GM21423 (cell line): ENCODE data around the gene NAV3.

Source experiments
- ATAC-seq: cut with Tn5 transposase; IDR thresholded peaks from one replicate; pipeline ENCODE4 v1.9.1; 2021; ENCODE audit warnings: mild to moderate bottlenecking, moderate library complexity; ENCODE audit not compliant: unreplicated experiment

The NAV3 gene

GRCh38 chr12:78176643-78177042, 345.9 kb downstream of the NAV3 start:
- ATAC-seq, result no peak

- no peak for ATAC-seq
These were observed 346.6 kb downstream of the NAV3 start for GRCh38 chr12:78177298-78177697.

GRCh38 chr12:78179346-78179745, 348.7 kb downstream of the NAV3 start:
- ATAC-seq, result no peak

- ATAC-seq, result no peak
These were observed 351.0 kb downstream of the NAV3 start for GRCh38 chr12:78181544-78182162.

GRCh38 chr12:78183824-78184223, 353.1 kb downstream of the NAV3 start:
- no peak for ATAC-seq

GRCh38 chr12:78185109-78185508, 354.4 kb downstream of the NAV3 start:
- no peak for ATAC-seq

- no peak for ATAC-seq
These were observed 355.0 kb downstream of the NAV3 start for GRCh38 chr12:78185651-78186050.

GRCh38 chr12:78186670-78187069, 356.0 kb downstream of the NAV3 start:
- ATAC-seq, result no peak

- no peak for ATAC-seq
These were observed 357.0 kb downstream of the NAV3 start for GRCh38 chr12:78187741-78188140.

- no peak for ATAC-seq
These were observed 359.0 kb downstream of the NAV3 start for GRCh38 chr12:78189656-78190055.

GRCh38 chr12:78191611-78192010, 360.9 kb downstream of the NAV3 start:
- ATAC-seq, result no peak

GRCh38 chr12:78192979-78193378, 362.3 kb downstream of the NAV3 start:
- no peak for ATAC-seq

GRCh38 chr12:78194448-78194847, 363.8 kb downstream of the NAV3 start:
- no peak for ATAC-seq

GRCh38 chr12:78198896-78199295, 368.2 kb downstream of the NAV3 start:
- ATAC-seq, result no peak

- no peak for ATAC-seq
These were observed 369.2 kb downstream of the NAV3 start for GRCh38 chr12:78199926-78200325.

- ATAC-seq, result no peak
These were observed 374.2 kb downstream of the NAV3 start for GRCh38 chr12:78204926-78205325.

GRCh38 chr12:78208092-78208491, 377.4 kb downstream of the NAV3 start:
- no peak for ATAC-seq

GRCh38 chr12:78209846-78210505, 379.3 kb downstream of the NAV3 start:
- ATAC-seq, result no peak

- ATAC-seq, result no peak
These were observed 379.8 kb downstream of the NAV3 start for GRCh38 chr12:78210506-78210860.

GRCh38 chr12:78210894-78211302, 380.2 kb downstream of the NAV3 start:
- ATAC-seq, result no peak

GRCh38 chr12:78220811-78221210, 390.1 kb downstream of the NAV3 start:
- no peak for ATAC-seq

- no peak for ATAC-seq
These were observed 393.5 kb downstream of the NAV3 start for GRCh38 chr12:78224154-78224553.

- ATAC-seq, result no peak
These were observed 396.1 kb downstream of the NAV3 start for GRCh38 chr12:78226763-78227162.
